GM18951 (cell line): ENCODE results near the gene BSN.

Source experiments
- POLR2A ChIP-seq: IDR thresholded peaks from 4 replicates; pipeline ENCODE4 v1.6.1; 2011; ENCODE audit warnings: mild to moderate bottlenecking; ENCODE audit not compliant: insufficient read length, insufficient read depth; ENCODE audit errors: extremely low read depth
- in situ Hi-C: fragments of 300-500 bp; cut with MboI; formaldehyde crosslinking; loops from one replicate; pipeline ENCODE4 v1.12.0; 2022; ENCODE audit warnings: low sequenced_read_pairs, mixed read lengths, inconsistent platforms; ENCODE audit not compliant: unreplicated experiment

BSN gene

DNA sequence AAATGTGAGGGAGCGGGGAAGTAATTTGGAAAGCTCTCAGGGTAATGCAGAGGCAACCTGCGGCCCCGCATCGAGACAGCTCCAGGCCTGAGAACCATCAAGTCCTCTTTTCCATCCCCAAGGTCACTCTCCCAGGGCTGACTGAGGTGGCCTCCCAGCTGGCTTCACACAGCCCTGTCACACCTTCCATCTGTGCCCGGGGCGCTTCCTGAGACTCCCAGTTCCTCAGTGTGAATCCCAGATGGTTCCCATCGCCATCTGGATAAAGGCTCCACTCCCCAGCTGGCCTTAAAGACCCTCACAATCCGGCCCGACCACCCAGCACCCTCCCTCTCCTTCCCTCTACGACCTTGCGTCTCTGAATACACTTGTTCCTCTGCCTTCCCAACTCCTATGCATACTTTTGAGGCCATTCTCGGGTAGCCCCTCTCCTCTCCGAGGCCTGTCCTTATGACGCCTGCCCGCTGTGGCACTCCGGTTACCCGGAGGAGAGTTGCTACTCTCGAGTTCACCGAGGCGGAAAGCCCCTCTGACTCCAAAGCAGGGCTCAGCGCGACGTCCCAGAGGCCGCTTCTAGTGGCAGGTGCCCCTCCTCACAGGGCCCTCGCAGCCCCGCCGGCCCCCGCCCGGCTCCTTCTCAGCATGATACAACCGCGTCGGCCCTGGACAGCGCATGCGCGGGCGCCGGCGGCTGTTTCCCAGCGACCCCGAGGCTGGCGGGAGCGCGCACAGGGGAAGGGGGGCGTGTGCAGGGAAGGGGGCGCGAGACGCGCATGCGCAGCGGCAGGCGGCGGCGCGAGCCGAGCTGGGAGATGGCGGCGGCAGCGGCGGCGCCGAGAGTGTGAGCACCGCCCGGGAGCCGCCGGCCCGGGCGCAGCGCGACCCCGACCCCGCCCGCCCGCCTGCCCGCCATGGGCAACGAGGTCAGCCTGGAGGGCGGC, at the start of gene BSN:
Gene BSN, plus strand, starts transcription at position 786 of the 941 bp plus-strand sequence. Its CDS starts 126 bp downstream, at position 912.
- in situ Hi-C loops, result no loop called here
- peak; percentile 37 for TF ChIP-seq POLR2A

DNA sequence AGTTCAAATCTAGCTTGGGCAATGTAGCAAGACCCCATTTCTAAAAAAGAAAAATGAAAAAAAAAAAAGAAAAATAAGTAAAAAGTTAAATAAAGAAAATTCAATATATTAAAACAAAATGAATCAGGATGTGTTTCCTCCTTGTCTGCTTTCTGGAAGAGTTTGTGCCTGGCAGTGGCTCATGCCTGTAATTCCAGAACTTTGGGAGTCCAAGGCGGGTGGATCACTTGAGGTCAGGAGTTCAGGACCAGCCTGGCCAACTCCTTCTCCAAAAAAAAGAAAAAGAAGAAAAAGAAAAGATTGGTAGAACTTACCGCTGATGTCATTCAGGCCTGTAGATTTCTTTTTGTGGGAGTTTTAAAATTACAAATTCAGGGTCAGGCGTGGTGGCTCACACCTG, 47.4 kb upstream of the BSN start:
- in situ Hi-C loops, result no loop called here
- TF ChIP-seq POLR2A, result no peak

- no peak for TF ChIP-seq POLR2A
- in situ Hi-C loops, result no loop called here
These were observed 45.2 kb upstream of the BSN start for GRCh38 chr3:49509028-49509561.

DNA sequence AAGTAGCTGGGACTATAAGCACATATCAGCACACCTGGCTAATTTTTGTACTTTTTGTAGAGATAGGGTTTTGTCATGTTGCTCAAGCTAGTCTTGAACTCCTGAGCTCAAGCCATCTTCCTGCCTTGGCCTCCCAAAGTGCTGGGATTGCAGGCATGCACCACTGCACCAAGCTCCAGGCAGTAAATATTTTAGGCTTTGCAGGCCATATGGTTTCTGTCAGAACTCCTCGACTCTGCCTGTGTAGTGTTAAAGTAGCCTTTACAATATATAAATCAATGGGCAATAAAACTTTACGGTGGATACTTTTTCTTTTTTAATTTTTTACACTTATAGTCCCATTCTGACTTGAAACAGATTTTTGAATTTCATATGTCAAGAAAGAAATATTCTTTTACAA, 42.6 kb upstream of the BSN start:
- no peak for TF ChIP-seq POLR2A
- in situ Hi-C loops, result no loop called here

DNA sequence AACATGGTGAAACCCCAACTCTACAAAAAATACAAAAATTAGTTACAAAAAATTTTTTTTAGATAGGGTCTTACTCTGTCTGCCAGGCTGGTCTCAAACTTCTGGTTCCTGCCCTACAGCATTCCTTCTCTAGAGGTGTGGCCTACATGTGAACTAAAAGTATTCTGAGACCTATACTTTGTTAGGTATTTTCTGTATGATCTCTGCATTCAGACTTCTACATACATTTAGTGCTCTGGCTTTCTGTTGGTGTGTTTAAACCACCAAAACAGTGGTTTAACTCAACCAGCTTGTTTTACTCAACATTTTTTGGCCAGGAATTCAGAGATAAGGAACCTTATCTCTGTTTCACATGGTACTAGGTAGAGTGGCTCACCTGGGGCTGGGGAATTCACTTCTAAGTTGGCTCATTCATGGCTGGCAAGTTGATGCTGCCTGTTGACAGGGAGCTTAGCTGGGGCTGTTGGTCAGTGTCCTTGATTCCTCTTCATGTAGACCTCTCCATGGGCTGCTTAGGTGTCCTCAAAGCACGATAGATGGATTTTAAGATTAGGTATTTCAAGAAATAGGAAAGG, 41.4 kb upstream of the BSN start:
- in situ Hi-C loops, result no loop called here
- TF ChIP-seq POLR2A, result no peak

GRCh38 chr3:49513494-49514124, 40.7 kb upstream of the BSN start:
- no peak for TF ChIP-seq POLR2A
- in situ Hi-C loops, result no loop called here

DNA sequence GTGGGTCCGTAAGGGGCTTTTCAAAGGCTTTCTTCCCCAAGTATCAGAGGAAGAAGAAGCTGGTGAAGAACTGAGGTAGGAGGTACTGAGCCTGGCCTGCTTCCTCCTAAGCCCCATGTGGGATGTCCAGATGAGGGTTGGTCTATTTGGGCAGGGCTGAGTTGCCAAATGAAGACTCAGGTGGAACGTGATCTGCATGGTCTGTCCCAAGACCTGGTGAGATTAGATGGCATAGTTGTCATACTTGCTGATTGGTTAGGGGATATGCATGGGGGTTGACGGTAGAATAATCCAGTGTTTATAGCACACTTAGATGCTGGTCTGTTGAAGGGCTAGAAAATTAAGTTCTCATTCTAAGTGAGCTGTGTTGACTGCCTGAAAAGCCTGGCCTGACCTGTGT, 36.3 kb upstream of the BSN start:
- in situ Hi-C loops, result no loop called here

DNA sequence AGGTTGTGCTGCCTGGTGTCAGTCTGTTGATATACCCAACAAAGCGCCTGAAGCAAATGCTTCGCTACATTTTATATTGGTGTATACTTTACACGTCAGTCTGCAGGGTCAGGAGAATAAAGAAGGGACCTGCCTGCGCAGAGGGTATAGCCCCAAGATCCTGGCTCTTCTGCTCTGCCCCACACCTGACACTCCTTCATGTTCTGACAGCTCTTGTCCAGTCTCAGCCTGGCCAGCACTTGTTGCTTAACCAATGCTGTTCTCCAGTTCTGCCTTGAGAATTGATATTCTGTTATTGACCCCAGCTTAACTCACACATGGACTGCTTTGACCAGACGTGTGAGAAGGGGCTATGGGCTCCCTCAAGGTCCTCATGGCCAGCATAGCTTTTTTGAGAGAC, 35.8 kb upstream of the BSN start:
- in situ Hi-C loops, result no loop called here
- no peak for TF ChIP-seq POLR2A

More for the DNA sequence above, 36.3 kb upstream of the BSN start:
- TF ChIP-seq POLR2A, result no peak

GRCh38 chr3:49519296-49519695, 35.0 kb upstream of the BSN start:
- in situ Hi-C loops, result no loop called here
- no peak for TF ChIP-seq POLR2A

DNA sequence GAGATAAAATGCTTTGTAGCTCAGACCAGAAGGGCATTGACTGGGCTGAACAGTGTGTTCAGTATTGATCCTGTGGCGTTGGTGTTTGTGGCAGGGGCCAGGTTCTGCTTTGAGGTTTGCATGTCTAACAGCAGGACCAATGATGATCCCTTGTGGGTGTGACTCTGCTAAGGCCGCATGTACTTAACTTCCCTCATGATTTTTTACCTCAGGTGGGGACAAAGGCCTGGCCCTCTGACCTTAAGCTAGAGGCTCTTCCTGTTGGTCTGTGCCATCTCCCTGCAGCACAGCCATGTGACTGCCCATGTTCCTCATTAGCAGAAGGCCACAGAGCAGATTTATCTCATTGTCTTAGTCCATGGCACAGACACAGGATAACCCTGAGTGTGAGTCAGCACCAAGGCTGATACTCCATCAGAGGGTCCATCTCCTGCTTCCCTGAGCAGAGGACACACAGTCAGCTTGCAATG, 34.3 kb upstream of the BSN start:
- in situ Hi-C loops, result no loop called here
- no peak for TF ChIP-seq POLR2A

- in situ Hi-C loops, result no loop called here
- no peak for TF ChIP-seq POLR2A
These were observed 30.2 kb upstream of the BSN start for GRCh38 chr3:49523756-49524747.

DNA sequence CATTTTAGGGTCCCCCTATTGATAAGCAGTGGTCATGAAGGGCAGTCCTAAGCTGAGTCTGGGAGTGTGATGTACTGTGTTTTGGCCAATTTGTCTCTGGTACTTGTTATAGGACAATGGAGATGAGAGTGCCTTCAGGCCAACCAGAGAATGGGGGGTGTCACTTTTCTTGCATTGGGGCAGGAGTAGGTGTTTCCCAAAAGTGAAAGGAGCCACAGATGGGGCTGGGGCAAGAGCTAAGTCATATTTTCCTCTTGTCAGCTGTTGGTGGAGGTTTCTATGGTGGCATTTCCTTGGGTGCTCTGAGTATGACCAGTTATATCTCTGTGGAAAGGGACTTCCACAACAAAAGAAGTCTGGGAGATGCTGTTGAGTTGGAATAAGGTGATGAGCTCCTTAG, 24.7 kb upstream of the BSN start:
- no peak for TF ChIP-seq POLR2A
- in situ Hi-C loops, result no loop called here

DNA sequence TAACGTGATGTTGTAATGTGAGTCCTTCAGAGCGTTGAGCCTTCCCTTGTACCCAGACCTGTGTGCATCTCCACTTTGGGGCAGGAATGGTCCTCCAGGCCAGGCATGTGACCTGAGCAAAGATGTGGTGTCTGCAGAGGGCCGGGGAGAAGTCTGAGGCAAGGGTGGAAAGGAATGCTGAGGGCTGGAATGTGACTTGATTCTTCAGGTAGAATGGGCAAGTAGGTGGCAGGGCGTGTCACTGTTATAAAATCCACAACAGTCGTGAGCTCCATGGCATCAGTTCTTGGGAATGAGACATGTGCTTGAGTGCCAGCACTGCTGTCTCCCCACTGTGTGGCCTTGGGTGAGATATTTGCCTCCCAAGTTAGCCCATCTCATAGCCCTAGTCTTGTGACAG, 24.0 kb upstream of the BSN start:
- in situ Hi-C loops, result no loop called here
- TF ChIP-seq POLR2A, result no peak

- in situ Hi-C loops, result no loop called here
These were observed 23.6 kb upstream of the BSN start for GRCh38 chr3:49530701-49531100.

More at GRCh38 chr3:49530701-49531100, 23.6 kb upstream of the BSN start:
- TF ChIP-seq POLR2A, result no peak
